GM18508 (cell line): ENCODE results near the gene IL15.
"Not testable (repeated sequence)": the region's sequence is repeated elsewhere in the genome, so short reads cannot be mapped to it uniquely, and the experiment has no call there.

Experiments
- ATAC-seq: cut with Tn5 transposase; IDR thresholded peaks from one replicate; pipeline ENCODE4 v1.9.1; 2021; ENCODE audit warnings: moderate number of reproducible peaks; ENCODE audit not compliant: insufficient read depth, unreplicated experiment

IL15 gene

DNA sequence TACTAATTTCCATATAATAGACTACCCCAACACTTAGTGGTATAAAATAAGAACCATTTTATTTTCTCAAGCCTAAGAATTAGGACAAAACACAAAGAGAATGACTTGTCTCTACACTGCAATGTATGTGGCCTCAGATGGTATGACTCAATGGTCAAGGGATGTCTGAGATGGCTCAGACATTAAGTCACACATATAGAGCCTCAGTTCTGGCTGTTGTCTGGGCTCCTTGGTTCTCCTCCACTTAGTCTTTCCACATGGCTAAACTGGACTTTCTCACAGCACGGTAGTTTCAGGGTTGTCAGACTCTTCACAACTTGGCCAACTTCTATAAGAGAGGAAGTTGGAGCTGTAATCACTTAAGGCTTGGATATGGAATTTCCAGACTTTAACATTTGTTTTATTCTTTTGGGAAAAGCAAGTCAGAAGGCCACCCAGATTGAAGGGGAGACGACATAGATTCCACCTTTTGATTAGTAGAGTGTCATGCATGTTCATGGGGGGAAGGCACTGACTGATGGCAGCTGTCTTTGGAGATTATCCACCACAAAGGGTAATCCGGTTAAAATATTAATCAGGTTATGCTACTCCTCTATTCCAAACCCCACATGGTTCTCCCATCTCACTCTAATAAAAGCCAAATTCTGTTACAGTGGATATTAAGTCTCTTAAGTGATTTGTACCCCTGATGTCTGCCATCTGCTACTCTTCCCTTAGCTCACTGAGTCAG, 9.4 kb downstream of the IL15 start:
- no peak for ATAC-seq

DNA sequence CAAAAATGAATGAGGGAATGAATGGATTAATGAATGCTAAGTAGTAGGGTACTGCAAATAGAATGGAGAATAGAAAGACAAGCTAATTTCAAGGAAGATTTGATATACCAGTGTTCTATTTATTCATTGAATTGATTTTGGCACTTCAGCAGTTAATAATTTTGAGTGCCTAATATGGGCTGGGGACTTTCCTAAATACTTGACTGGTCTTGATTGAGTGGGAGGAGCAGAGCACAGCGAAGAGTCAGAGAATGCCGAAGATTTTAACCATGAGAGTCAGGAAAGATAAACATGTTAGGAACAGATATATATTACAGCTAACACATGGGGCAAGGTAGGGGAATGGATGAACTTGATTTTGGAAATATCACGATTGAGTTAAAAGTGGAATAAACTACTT, 10.6 kb downstream of the IL15 start:
- ATAC-seq: no peak

GRCh38 chr4:141647966-141648365, 11.6 kb downstream of the IL15 start:
- ATAC-seq: no peak

GRCh38 chr4:141652161-141652778, 15.9 kb downstream of the IL15 start:
- ATAC-seq: no peak

GRCh38 chr4:141654098-141654497, 17.7 kb downstream of the IL15 start:
- no peak for ATAC-seq

DNA sequence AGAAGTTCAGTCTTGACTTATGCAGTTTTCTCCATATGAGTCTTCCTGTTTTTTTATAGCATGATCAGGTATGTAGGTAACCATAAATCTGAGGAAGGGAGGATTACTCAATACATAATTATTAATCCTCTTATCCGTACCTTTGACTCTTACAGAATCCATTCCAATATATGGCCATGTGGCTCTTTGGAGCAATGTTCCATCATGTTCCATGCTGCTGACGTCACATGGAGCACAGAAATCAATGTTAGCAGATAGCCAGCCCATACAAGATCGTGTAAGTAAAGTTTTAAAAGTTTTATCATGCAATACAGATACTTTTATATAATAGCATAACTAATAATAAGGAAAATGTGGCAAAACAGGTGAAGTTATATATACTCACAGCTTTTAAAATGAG, 19.6 kb downstream of the IL15 start:
- no peak for ATAC-seq

DNA sequence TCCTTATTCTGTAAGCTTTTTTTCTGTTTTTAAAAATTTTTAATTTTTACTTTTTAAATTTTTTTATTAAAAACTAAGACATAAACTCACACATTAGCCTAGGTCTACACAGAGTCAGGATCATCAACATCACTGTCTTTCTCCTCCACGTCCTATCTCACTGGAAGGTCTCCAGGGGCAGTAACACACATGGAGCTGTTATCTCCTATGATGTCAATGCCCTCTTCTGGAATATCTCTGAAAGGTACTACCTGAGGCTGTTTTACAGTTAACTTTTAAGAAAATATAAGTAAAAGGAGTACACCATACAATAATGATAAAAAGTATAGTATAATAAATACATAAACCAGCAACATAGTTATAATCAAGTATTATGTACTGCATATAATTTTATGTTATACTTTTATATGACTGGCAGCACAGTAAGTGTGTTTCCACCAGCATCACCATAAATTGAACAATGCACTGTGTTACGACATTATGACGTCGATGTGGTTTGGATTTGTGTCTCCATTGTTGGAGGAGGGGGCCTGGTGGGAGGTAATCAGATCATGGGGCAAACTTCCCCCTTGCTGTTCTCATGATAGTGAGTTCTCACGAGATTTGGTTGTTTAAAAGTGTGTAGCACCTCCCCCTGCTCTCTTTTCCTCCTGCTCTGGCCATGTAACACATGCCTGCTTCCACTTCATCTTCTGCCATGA, 21.3 kb downstream of the IL15 start:
- no peak for ATAC-seq

DNA sequence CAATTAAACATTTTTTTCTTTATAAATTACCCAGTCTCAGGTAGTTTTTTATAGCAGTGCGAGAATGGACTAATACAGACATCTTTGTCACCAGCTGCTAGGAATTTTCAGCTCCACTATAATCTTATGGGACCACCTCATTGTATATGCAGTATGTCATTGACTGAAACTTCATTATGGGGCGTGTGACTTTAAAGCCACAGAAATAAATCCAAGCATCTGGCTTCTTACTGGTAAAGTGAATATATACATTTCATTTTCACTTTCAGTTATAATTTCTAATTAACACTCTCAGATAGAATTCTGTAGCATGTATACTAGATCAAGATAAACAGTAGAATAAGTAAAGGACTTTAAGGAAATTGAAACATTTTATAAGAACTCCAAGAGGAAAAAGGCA, 21.9 kb downstream of the IL15 start:
- ATAC-seq: peak; percentile 48

GRCh38 chr4:141659539-141659938, 23.2 kb downstream of the IL15 start:
- ATAC-seq: no peak

DNA sequence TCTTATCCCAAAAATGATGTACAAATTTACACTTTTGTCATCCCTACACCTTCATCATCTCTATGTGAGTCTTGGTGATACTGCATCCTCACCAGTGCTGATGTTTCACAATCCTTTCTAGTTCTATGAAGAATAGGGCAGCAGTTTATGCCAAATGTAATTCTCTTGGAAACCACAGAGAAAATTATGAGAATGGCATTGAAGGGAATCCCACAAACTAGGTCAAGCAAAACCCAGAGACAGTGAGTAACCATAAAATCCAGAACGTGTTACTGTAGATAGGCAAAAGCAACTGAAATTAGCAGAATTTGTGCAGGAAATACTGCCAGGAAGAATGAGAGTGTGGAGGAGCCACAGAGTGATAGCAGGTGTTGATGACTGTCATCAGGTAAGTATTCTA, 24.5 kb downstream of the IL15 start:
- no peak for ATAC-seq

GRCh38 chr4:141668200-141668910, 32.0 kb downstream of the IL15 start:
- ATAC-seq: no peak

DNA sequence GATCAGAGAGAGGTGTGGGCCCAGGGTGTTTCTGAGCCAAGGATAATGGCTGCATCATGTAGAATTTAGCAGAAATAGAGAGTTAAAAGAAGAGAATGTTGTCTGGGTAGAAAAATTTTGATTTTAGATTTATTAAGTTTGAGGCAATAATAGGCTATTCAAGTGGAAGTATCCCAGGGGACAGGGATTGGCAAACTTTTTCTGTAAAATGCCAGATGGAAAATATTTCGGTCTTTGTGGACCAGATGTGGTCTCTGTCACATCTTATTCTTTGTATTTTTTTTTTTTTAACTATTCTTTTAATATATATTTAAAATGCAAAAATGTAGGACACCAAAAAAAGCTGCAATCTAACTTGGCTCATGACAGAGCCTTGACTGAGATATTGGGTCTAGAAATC, 33.1 kb downstream of the IL15 start:
- ATAC-seq: no peak

DNA sequence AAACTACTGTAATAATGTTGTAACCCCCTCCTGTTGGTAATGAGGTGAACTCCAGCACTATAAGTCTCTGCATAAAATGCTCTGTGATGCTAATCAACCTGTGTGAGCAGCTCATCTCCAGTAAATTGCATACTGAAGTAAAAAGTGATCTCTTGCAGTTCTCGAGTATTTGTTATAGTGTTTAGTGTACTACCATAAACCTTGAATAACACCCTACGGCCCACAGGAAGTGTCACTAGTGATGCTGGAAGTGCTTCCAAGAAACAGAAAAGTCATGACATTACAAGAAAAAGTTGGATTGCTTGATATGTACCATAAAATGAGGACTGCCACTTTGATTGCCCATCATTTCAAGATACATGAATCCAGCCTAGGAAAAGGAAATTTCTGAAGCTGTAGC, 39.0 kb downstream of the IL15 start:
- ATAC-seq: no peak

GRCh38 chr4:141676087-141676670, 39.8 kb downstream of the IL15 start:
- no peak for ATAC-seq

DNA sequence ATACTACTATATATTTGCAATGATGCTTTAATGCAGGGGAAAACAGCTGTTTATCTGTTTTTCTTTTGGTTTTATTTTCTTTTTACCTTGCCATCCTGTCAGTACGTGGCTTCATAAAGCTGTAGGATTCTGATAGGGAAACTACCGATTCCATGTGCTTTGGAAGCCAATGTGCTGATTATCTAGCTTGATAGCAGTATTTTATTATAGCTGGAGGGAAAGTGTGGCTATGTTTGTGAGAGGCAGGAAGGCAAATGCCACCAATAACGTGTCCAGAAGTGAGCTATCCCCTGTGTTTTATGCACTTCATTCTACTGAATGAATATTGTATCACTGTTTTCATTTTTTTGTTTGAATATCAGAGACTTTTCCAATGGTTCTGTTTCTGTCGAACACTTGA, 43.7 kb downstream of the IL15 start:
- no peak for ATAC-seq

DNA sequence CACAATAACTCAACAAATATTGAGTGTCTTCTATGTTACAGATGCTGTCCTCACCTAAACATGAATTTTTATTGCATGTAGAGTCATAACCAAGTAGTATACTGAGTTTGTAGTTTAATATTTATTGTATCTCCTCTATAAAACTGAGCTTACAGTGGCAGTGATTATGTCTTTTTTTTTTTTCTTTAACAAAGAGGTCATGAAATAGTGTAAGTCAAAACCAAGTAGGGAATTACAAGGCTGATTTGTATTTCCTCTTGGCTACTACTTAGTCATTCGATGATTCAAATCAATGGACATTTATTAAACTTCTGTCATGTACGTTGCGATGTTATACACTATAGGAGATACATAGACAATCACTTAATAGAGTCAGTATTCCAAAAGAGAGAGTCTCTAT, 48.4 kb downstream of the IL15 start:
- no peak for ATAC-seq

DNA sequence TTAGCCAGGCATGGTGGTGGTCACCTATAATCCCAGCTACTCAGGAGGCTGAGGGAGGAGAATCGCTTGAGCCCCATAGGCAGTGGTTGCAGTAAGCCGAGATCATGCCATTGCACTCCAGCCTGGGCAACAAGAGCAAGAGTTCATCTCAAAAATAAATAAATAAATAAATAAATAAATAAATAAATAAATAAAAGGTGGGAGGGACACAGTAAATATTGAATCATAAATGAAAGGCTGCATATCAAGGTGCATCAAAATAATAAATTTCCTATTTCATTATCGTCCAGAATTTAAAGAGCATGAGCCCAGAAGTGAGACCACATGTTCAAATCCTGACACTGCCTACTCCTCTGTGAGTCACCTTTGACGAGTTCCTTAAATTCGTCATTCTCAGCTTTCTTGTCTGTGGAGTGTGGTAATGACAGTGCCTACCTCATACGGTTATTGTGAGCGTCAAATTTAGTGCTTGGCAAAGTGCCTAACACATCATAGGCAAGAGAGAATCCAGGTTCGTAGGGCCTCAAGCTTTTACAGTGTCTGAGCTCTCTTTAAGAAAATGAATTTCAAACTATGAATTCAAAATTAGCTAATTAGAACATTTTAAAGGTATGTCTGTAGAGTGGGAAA, 49.9 kb downstream of the IL15 start:
- ATAC-seq: no peak

DNA sequence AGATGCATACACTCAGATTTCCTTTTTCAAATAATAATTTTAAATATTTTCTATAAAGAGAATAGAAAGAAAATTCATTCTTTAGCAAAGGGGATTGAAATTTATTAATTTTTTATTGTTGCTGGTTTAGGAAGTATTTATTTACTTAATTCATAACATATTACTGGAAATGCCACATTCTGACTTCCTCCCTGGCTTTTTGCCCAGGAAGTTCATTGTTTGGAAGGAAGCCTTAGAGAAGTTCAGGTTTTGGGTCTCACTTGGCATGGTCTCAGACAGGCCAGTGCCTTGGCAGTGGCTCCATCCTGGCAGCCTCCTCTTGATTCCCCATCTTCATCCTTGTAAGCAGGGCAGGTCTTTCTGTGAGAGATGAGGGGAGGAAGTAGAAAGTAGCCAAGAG, 50.5 kb downstream of the IL15 start:
- ATAC-seq: no peak

DNA sequence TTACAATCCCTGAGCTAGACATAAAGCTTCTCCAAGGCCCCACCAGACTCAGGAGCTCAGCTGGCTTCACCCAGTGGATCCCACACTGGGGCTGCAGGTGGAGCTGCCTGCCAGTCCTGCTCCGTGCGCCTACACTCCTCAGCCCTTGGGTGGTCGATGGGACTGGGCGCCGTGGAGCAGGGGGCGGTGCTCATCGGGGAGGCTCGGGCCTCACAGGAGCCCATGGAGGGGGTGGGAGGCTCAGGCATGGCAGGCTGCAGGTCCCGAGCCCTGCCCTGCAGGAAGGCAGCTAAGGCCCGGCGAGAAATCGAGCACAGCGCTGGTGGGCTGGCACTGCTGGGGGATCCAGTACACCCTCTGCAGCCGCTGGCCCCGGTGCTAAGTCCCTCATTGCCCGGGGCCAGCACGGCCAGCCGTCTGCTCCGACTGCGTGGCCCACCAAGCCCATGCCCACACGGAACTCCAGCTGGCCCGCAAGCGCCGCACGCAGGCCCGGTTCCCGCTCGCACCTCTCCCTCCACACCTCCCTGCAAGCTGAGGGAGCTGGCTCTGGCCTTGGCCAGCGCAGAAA, 53.4 kb downstream of the IL15 start:
- not testable (repeated sequence) for ATAC-seq

DNA sequence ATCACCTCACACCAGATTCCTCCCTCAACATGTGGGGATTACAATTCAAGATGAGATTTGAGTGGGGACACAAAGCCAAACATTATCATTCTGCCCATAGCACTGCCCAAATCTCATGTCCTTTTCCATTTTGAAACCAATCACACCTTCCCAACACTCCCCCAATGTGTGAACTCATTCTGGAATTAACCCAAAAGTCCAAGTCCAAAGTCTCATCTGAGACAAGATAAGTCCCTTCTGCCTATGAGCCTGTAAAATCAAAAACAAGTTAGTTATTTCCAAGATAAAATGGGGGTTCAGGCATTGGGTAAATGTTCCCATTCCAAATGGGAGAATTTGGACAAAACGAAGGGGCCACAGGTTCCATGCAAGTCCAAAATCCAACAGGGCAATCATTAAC, 54.9 kb downstream of the IL15 start:
- not testable (repeated sequence) for ATAC-seq
